ENCODE data around the gene THADA.
"Not testable (repeated sequence)": the region's sequence is repeated elsewhere in the genome, so short reads cannot be mapped to it uniquely, and the experiment has no call there.

The THADA gene

GRCh38 chr2:43302182-43302960 is 293.5 kb downstream of the THADA start:
- DNase-seq (ENCODE audit: low read depth) = no peak

GRCh38 chr2:43300781-43301583 is 294.9 kb downstream of the THADA start:
- no peak for DNase-seq (ENCODE audit: low read depth)

GRCh38 chr2:43300222-43300621 is 295.6 kb downstream of the THADA start:
- DNase-seq (ENCODE audit: low read depth) = no peak

GRCh38 chr2:43298500-43298899 is 297.3 kb downstream of the THADA start:
- no peak for DNase-seq (ENCODE audit: low read depth)

- DNase-seq (ENCODE audit: low read depth) = not testable (repeated sequence)
Measured at GRCh38 chr2:43297740-43298139, 298.1 kb downstream of the THADA start.

GRCh38 chr2:43294973-43295603 is 300.8 kb downstream of the THADA start:
- DNase-seq (ENCODE audit: low read depth) = no peak

GRCh38 chr2:43293744-43294695 is 301.8 kb downstream of the THADA start:
- no peak for DNase-seq (ENCODE audit: low read depth)

GRCh38 chr2:43292851-43293743 is 302.7 kb downstream of the THADA start:
- DNase-seq (ENCODE audit: low read depth) = no peak

GRCh38 chr2:43292297-43292696 is 303.5 kb downstream of the THADA start:
- no peak for DNase-seq (ENCODE audit: low read depth)

GRCh38 chr2:43289331-43289730 is 306.5 kb downstream of the THADA start:
- no peak for DNase-seq (ENCODE audit: low read depth)

- no peak for DNase-seq (ENCODE audit: low read depth)
Measured at GRCh38 chr2:43288417-43289305, 307.2 kb downstream of the THADA start.

- DNase-seq (ENCODE audit: low read depth) = no peak
Measured at GRCh38 chr2:43285987-43286386, 309.9 kb downstream of the THADA start.

GRCh38 chr2:43284967-43285366 is 310.9 kb downstream of the THADA start:
- no peak for DNase-seq (ENCODE audit: low read depth)

GRCh38 chr2:43284347-43284746 is 311.5 kb downstream of the THADA start:
- DNase-seq (ENCODE audit: low read depth) = not testable (repeated sequence)

GRCh38 chr2:43280994-43281393 is 314.8 kb downstream of the THADA start:
- no peak for DNase-seq (ENCODE audit: low read depth)

- no peak for DNase-seq (ENCODE audit: low read depth)
Measured at GRCh38 chr2:43279317-43279840, 316.5 kb downstream of the THADA start.

GRCh38 chr2:43278564-43279220 is 317.1 kb downstream of the THADA start:
- no peak for DNase-seq (ENCODE audit: low read depth)

- DNase-seq (ENCODE audit: low read depth) = no peak
Measured at GRCh38 chr2:43276962-43277391, 318.9 kb downstream of the THADA start.

All from T-helper 22 cell (primary cell).